ENCODE measurements around the gene PSMD10.

The PSMD10 gene

GRCh38 chrX:108071578-108071977, 19.8 kb downstream of the PSMD10 start:
- DNase-seq = no peak

GRCh38 chrX:108070891-108071290, 20.5 kb downstream of the PSMD10 start:
- no peak for DNase-seq

- DNase-seq = no peak
Measured at GRCh38 chrX:108068121-108068520, 23.2 kb downstream of the PSMD10 start.

GRCh38 chrX:108064613-108065012, 26.7 kb downstream of the PSMD10 start:
- DNase-seq = no peak

GRCh38 chrX:108064001-108064400, 27.3 kb downstream of the PSMD10 start:
- no peak for DNase-seq

- no peak for DNase-seq
Measured at GRCh38 chrX:108059801-108060200, 31.5 kb downstream of the PSMD10 start.

GRCh38 chrX:108055546-108055945, 35.8 kb downstream of the PSMD10 start:
- DNase-seq = no peak

GRCh38 chrX:108053218-108053617, 38.1 kb downstream of the PSMD10 start:
- no peak for DNase-seq

- no peak for DNase-seq
Measured at GRCh38 chrX:108049649-108050048, 41.7 kb downstream of the PSMD10 start.

- no peak for DNase-seq
Measured at GRCh38 chrX:108044554-108045256, 46.6 kb downstream of the PSMD10 start, which contains the start of gene VSIG1. VSIG1 (plus strand) TSS chrX:108045065; CDS start chrX:108045131, 66 bp downstream.

- no peak for DNase-seq
Measured at GRCh38 chrX:108036298-108036973, 54.9 kb downstream of the PSMD10 start.

GRCh38 chrX:108034725-108035124, 56.6 kb downstream of the PSMD10 start:
- DNase-seq = no peak
